K562 (cell line): ENCODE measurements around the gene FLRT1. TPM values are rescaled to one million over a fixed set of nuclear protein-coding genes. Genes with fewer than 3 reads are reported as not detected.

Experiments
- ATAC-seq: fragments of 200-7000 bp; cut with Tn5 transposase; 3 replicates; pipeline ENCODE4 v1.9.1; 2020; ENCODE audit warnings: moderate library complexity
- BruUV-seq: library from RNA; stranded (reverse); fragments of 400-500 nt; replicated peaks from 2 replicates; lab custom pipeline; 2021; lab: Mats Ljungman, UMichigan
- CTCF ChIA-PET: fragments of 300-600 bp; formaldehyde crosslinking; extraction: SDS; loops from one replicate; lab custom pipeline; 2021; ENCODE audit warnings: low intra/inter-chr PET ratio; lab: Yijun Ruan, JAX
- POLR2A ChIA-PET: fragments of 300-600, 350-650 bp; sonication (Branson Sonifier 250); formaldehyde crosslinking; extraction: SDS; loops from one replicate; lab custom pipeline; 2021; ENCODE audit warnings: antibody characterized with exemption, inconsistent platforms; lab: Yijun Ruan, JAX
- DNase-seq, 4 experiments: peaks; one replicate each; pipeline versions ENCODE4 v3.0.0 to v3.0.0-alpha.2; 2011 to 2018; ENCODE audit warnings: low spot score in 3 of 4, mixed read lengths in 3 of 4; ENCODE audit errors: extremely low read depth in 1 of 4
- FAIRE-seq: peaks from 2 replicates; lab custom pipeline; 2011; peaks lifted over from hg19 to GRCh38; lab: Jason Lieb, UNC
- H2AFZ ChIP-seq: 2 replicates; pipeline ENCODE4 v1.6.0; 2011; ENCODE audit warnings: low read depth, low read length, control low read depth, inconsistent platforms
- H3K27ac ChIP-seq: fragments of 200-600 bp; 3 replicates; pipeline ENCODE4 v1.8.0; 2011; ENCODE audit warnings: low read depth, mild to moderate bottlenecking, control low read depth, inconsistent platforms, low read length, moderate library complexity, mixed read lengths; ENCODE audit errors: extremely low read depth
- H3K27me3 ChIP-seq, 2 experiments: fragments of 300-600 bp in 1 of 2; 2 replicates in 1 of 2; 3 replicates in 1 of 2; pipeline versions ENCODE4 v1.6.0 to v1.8.0; 2011; ENCODE audit warnings: inconsistent platforms in 2 of 2, low read length in 2 of 2, mild to moderate bottlenecking in 1 of 2, mixed read lengths in 1 of 2, moderate library complexity in 1 of 2; ENCODE audit not compliant: control insufficient read depth in 2 of 2, insufficient read depth in 2 of 2
- H3K36me3 ChIP-seq: fragments of 300-600 bp; 3 replicates; pipeline ENCODE4 v1.8.0; 2011; ENCODE audit warnings: mild to moderate bottlenecking, low read length, inconsistent platforms; ENCODE audit not compliant: control insufficient read depth, insufficient read depth
- H3K4me1 ChIP-seq, 2 experiments: fragments of 200-600 bp in 1 of 2; replicated peaks in 1 of 2; 2 replicates in 1 of 2; 3 replicates in 1 of 2; pipeline versions ENCODE4 v1.5.1 to v1.8.0; 2011; ENCODE audit warnings: inconsistent platforms in 2 of 2, low read length in 2 of 2, mild to moderate bottlenecking in 1 of 2, mixed read lengths in 1 of 2, moderate library complexity in 1 of 2; ENCODE audit not compliant: control insufficient read depth in 2 of 2, insufficient read depth in 2 of 2
- H3K4me2 ChIP-seq: 2 replicates; pipeline ENCODE4 v1.6.1; 2011; ENCODE audit warnings: low read length, control low read depth, inconsistent platforms, mixed read lengths; ENCODE audit not compliant: insufficient read depth
- H3K4me3 ChIP-seq: fragments of 200-600 bp; sonication (generic), shearing (Covaris generic); 2 replicates; pipeline ENCODE4 v1.5.1; 2016; ENCODE audit warnings: control low read depth, inconsistent platforms
- H3K79me2 ChIP-seq: fragments of 200-600 bp; 3 replicates; pipeline ENCODE4 v1.8.0; 2011; ENCODE audit warnings: low read length, inconsistent platforms; ENCODE audit not compliant: control insufficient read depth, insufficient read depth
- H3K9ac ChIP-seq, 2 experiments: 2 replicates each; pipeline versions ENCODE4 v1.6.0 to v1.6.1; 2011; ENCODE audit warnings: low read depth in 2 of 2, low read length in 2 of 2, control low read depth in 1 of 2, inconsistent platforms in 1 of 2, mild to moderate bottlenecking in 1 of 2, mixed read lengths in 1 of 2; ENCODE audit not compliant: insufficient read depth in 1 of 2
- H3K9me1 ChIP-seq: one replicate; pipeline ENCODE4 v1.6.0; 2011; ENCODE audit warnings: inconsistent platforms, mild to moderate bottlenecking, low read length, moderate library complexity; ENCODE audit not compliant: control insufficient read depth, insufficient read depth
- H3K9me3 ChIP-seq: replicated peaks from 2 replicates; pipeline ENCODE4 v1.5.1; 2011; ENCODE audit warnings: low read depth, low read length, inconsistent platforms; ENCODE audit not compliant: control insufficient read depth, insufficient read depth
- H4K20me1 ChIP-seq: replicated peaks from 2 replicates; pipeline ENCODE4 v1.6.1; 2011; ENCODE audit warnings: low read length, inconsistent platforms, mixed read lengths; ENCODE audit not compliant: control insufficient read depth, insufficient read depth
- ARID3B ChIP-seq: fragments of 250-450 bp; sonication (Bioruptor Pico); IDR thresholded peaks from 2 replicates; pipeline ENCODE4 v1.4.0; 2020; ENCODE audit warnings: borderline replicate concordance
- BMI1 ChIP-seq: fragments of 150-350 bp; IDR thresholded peaks from 2 replicates; pipeline ENCODE4 v1.6.1; 2014; ENCODE audit warnings: low read length
- CXXC5 ChIP-seq: fragments of 250-450 bp; sonication (Bioruptor Pico); IDR thresholded peaks from 2 replicates; pipeline ENCODE4 v1.8.0; 2022; ENCODE audit warnings: inconsistent platforms, mild to moderate bottlenecking, moderate library complexity
- EHMT2 ChIP-seq: fragments of 450-650 bp; IDR thresholded peaks from 2 replicates; pipeline ENCODE4 v1.6.1; 2018; ENCODE audit warnings: antibody characterized with exemption
- ETV1 ChIP-seq: fragments of 450-650 bp; conservative IDR thresholded peaks from 2 replicates; pipeline ENCODE4 v1.6.1; 2016; ENCODE audit warnings: missing genetic modification characterization, control low read depth, low read depth, missing compliant biosample characterization
- HBP1 ChIP-seq: fragments of 450-650 bp; formaldehyde crosslinking; IDR thresholded peaks from 2 replicates; pipeline ENCODE4 v1.4.0; 2022; ENCODE audit warnings: missing genetic modification characterization
- MXD1 ChIP-seq: fragments of 250-450 bp; sonication (Bioruptor Pico); IDR thresholded peaks from 2 replicates; pipeline ENCODE4 v1.8.0; 2021; ENCODE audit warnings: borderline replicate concordance, mild to moderate bottlenecking, moderate library complexity; ENCODE audit not compliant: poor library complexity, severe bottlenecking
- NFE2 ChIP-seq: IDR thresholded peaks from 2 replicates; pipeline ENCODE4 v1.6.1; 2014; ENCODE audit warnings: antibody characterized with exemption, low read depth
- NR2F6 ChIP-seq: fragments of 450-650 bp; formaldehyde crosslinking; IDR thresholded peaks from 2 replicates; pipeline ENCODE4 v1.4.0; 2020; ENCODE audit warnings: mild to moderate bottlenecking
- RBM34 ChIP-seq: fragments of 200-400 bp; formaldehyde crosslinking; IDR thresholded peaks from 2 replicates; pipeline ENCODE4 v1.6.1; 2018; ENCODE audit warnings: low read length, borderline replicate concordance; ENCODE audit not compliant: insufficient read depth
- RNF2 ChIP-seq: sonication (generic); IDR thresholded peaks from 2 replicates; pipeline ENCODE4 v1.6.1; 2016
- TBL1XR1 ChIP-seq, 2 experiments: IDR thresholded peaks; 2 replicates each; pipeline ENCODE4 v1.6.1; 2012; ENCODE audit warnings: improper control_type of control experiment in 2 of 2, low read length in 2 of 2, mild to moderate bottlenecking in 1 of 2
- USF2 ChIP-seq: sonication (generic); formaldehyde crosslinking; IDR thresholded peaks from 2 replicates; pipeline ENCODE4 v1.5.0; 2020; ENCODE audit warnings: missing genetic modification reagents
- VEZF1 ChIP-seq: fragments of 200-800 bp; sonication (Bioruptor generic); IDR thresholded peaks from 2 replicates; pipeline ENCODE4 v1.6.1; 2017; ENCODE audit warnings: missing genetic modification characterization, missing compliant biosample characterization
- ZNF668 ChIP-seq: fragments of 250-450 bp; sonication (Bioruptor Pico); IDR thresholded peaks from 2 replicates; pipeline ENCODE4 v1.8.0; 2022; ENCODE audit warnings: mild to moderate bottlenecking, inconsistent platforms
- WGBS: fragments of 100-300 bp; shearing (Covaris generic); methylation state at CpG from one replicate; pipeline ENCODE4 v1.1.6; 2016; ENCODE audit warnings: low coverage, mixed read lengths; ENCODE audit not compliant: insufficient coverage; ENCODE audit errors: missing lambda C conversion rate; 5-methylcytosine and 5-hydroxymethylcytosine counted together
- in situ Hi-C: fragments of 300-500 bp; cut with MboI; formaldehyde crosslinking; loops from 4 replicates; pipeline ENCODE4 v1.15.0; 2018; ENCODE audit warnings: inconsistent platforms, mixed read lengths
- intact Hi-C: fragments of 100-400 bp; cut with micrococcal nuclease; formaldehyde crosslinking; loops from 2 replicates; pipeline ENCODE4 v1.14.2; 2022
- polyA plus RNA-seq, 8 experiments: library from polyadenylated mRNA; depleted of rRNA in 4 of 8; stranded (reverse) in 5 of 8; unstranded in 3 of 8; fragments of >200 nt; fragmentation: Nextera tagmentation in 2 of 8; fragmentation: Illumina TruSeq in 1 of 8; extraction: Ambion mirVana in 2 of 8; extraction: Trizol in 1 of 8; gene quantifications; 2 replicates each; pipeline versions ENCODE4 v1.2.1 to v1.2.3, GENCODE V29; 2011 to 2014; ENCODE audit warnings: inconsistent platforms in 1 of 8, missing spikeins in 1 of 8
- total RNA-seq, 7 experiments: library from RNA; depleted of rRNA in 6 of 7; stranded (reverse); fragments of >200 nt in 6 of 7; fragmentation: Illumina TruSeq in 2 of 7; extraction: Trizol in 2 of 7; gene quantifications; 2 replicates each; pipeline versions ENCODE4 v1.2.1 to v1.2.3, GENCODE V29; 2011 to 2021; ENCODE audit warnings: low replicate concordance in 1 of 7

Gene FLRT1
- total and polyA plus RNA-seq, 9 of the 15 experiments (the other 6 are each of a cell fraction or from before 2014, with no cell fraction given): not detected

- H3K4me1 ChIP-seq: peaks cover 0 to 61% of the 10 kb centered on the region in 2 experiments; a peak in 2 of 5 replicates
- ATAC-seq: peak; percentile 86
- in situ Hi-C loops: no loop called here
- H3K27ac ChIP-seq: no peak overlapping the region
- H3K4me2 ChIP-seq: no peak overlapping the region
- BruUV-seq: no TSS peak
- peaks cover 63% of the 10 kb centered on the region; the same call in 2 of the 3 replicates for H3K36me3 ChIP-seq
- H3K4me3 ChIP-seq: no peak overlapping the region
- H2AFZ ChIP-seq: no peak overlapping the region
- no peaks in the 10 kb centered on the region for H3K9me3 ChIP-seq
- intact Hi-C loops: loop anchor here (10.0 kb wide), 2 partner anchors 95 to 145 kb away; no protein-coding TSS in a partner anchor
- no peak for FAIRE-seq
- H4K20me1 ChIP-seq: peaks cover 14% of the 10 kb centered on the region
- no peak overlapping the region for H3K9ac ChIP-seq
- DNase-seq: peak; percentile 63 to 89 (median 84)
- ChIA-PET CTCF (no interaction called here), POLR2A (interaction anchor here (0.7 to 1.2 kb wide), 2 partner anchors 9 to 310 kb away, joined by 3 to 4 read pairs; no protein-coding TSS in a partner anchor)
- no peaks in the 10 kb centered on the region for H3K9me1 ChIP-seq
- H3K27me3 ChIP-seq: no peaks in the 10 kb centered on the region
- no peaks in the 10 kb centered on the region for H3K79me2 ChIP-seq
- WGBS: 86% methylated on average over 17 of the region's 59 CpGs
- no peak for TF ChIP-seq USF2 (CRISPR knock-in tag)
- TF ChIP-seq ETV1 (tag): no peak
- TF ChIP-seq VEZF1: peak; percentile 51
- TF ChIP-seq MXD1: no peak
- no peak for TF ChIP-seq HBP1 (CRISPR knock-in tag)
- TF ChIP-seq NFE2: no peak
- TF ChIP-seq BMI1: no peak
- no peak for TF ChIP-seq TBL1XR1 (IDR thresholded peaks at IDR 0.05; ENCODE audit: low read length in 2 of 2)
- no peak for TF ChIP-seq EHMT2
- no peak for TF ChIP-seq NR2F6 (CRISPR knock-in tag)
- TF ChIP-seq ARID3B: no peak
- no peak for TF ChIP-seq CXXC5 (CRISPR knock-in tag)
- no peak for TF ChIP-seq RNF2
- no peak for TF ChIP-seq ZNF668
- no peak for TF ChIP-seq RBM34
Observed at GRCh38 chr11:63999349-64000025, 36.2 kb upstream of the FLRT1 start.
